ENCODE measurements around the gene SELENOI. TPM values are rescaled to one million over a fixed set of nuclear protein-coding genes. Genes with fewer than 3 reads are reported as not detected.
"Not testable (repeated sequence)": the region's sequence is repeated elsewhere in the genome, so short reads cannot be mapped to it uniquely, and the experiment has no call there.

The SELENOI gene
- total RNA-seq, 4 donors from 2014 or later, result 8.3 to 26.3 (median 14.0) TPM

DNA sequence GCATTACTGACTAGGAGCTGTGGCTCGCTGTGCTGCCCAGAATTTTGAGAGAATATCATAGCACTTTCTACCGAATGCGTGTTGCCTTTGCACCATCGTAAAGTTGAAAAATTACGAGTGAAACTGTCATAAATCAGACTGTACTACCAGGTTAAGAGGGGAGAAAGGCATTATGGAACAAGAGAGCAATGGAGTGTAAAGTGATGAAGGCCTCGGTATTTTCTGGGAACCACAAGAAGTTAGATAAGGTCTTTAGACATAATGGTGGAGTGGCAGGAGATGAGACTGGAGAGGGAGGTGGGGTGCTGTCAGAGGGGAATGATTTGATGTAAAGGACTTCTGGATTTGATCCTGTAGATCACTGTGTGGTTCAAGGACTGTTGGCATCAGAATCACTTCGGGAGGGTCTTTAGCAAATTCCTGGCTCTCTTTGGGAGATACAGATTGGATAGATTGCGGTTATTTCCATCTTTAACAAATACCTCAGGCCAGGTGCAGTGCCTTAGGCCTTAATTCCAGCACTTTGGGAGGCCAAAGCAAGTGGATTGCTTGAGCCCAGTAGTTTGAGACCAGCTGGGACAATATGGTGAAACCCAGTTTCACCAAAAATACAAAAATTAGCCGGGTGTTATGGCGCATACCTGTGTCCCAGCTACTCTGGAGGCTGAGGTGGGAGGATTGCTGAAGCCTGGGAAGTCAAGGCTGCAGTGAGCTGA lies 5.6 kb downstream of the SELENOI start:
- no peak for ATAC-seq (ENCODE audit: low FRiP score)
- TF ChIP-seq, protein P1, sequence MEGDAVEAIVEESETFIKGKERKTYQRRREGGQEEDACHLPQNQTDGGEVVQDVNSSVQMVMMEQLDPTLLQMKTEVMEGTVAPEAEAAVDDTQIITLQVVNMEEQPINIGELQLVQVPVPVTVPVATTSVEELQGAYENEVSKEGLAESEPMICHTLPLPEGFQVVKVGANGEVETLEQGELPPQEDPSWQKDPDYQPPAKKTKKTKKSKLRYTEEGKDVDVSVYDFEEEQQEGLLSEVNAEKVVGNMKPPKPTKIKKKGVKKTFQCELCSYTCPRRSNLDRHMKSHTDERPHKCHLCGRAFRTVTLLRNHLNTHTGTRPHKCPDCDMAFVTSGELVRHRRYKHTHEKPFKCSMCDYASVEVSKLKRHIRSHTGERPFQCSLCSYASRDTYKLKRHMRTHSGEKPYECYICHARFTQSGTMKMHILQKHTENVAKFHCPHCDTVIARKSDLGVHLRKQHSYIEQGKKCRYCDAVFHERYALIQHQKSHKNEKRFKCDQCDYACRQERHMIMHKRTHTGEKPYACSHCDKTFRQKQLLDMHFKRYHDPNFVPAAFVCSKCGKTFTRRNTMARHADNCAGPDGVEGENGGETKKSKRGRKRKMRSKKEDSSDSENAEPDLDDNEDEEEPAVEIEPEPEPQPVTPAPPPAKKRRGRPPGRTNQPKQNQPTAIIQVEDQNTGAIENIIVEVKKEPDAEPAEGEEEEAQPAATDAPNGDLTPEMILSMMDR (IDR thresholded peaks at IDR 0.05), result no peak
- no peak for DNase-seq (ENCODE audit: low spot score)

DNA sequence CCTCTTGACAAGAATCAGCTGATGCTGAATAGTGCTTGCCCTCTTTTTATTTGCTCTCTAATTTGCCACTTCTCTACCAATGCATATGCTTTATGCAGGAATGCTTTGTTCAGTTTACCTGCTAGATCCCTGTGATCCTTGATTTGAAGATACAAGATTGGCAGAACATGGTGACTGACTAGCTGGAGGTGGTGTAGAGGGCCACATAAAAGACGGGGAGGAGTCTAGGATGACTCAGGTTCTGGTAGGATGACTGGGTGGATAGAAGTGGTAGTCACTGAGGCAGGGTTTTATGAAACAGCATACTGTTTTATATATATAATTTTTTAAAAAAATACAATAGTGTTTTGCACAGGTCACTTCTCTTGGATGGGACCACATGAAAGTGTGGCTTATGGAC lies 6.9 kb downstream of the SELENOI start:
- no peak for ATAC-seq (ENCODE audit: low FRiP score)
- TF ChIP-seq, protein P1 (IDR thresholded peaks at IDR 0.05), result no peak
- DNase-seq (ENCODE audit: low spot score), result no peak

DNA sequence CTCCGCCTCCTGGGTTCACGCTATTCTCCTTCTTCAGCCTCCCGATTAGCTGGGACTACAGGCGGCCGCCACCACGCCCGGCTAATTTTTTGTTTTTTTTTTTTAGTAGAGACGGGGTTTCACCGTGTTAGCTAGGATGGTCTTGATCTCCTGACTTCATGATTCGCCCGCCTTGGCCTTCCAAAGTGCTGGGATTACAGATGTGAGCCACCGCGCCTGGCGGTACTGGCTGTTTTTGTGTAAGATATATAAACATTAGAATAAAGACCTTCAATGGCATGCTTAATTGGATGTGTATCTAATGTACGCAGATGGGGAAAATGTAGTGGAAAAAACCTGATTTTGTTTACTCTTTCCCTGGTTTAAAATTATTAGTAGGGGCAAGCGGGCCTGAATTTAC lies 8.5 kb downstream of the SELENOI start:
- DNase-seq (ENCODE audit: low spot score); ATAC-seq (ENCODE audit: low FRiP score): not testable (repeated sequence)

DNA sequence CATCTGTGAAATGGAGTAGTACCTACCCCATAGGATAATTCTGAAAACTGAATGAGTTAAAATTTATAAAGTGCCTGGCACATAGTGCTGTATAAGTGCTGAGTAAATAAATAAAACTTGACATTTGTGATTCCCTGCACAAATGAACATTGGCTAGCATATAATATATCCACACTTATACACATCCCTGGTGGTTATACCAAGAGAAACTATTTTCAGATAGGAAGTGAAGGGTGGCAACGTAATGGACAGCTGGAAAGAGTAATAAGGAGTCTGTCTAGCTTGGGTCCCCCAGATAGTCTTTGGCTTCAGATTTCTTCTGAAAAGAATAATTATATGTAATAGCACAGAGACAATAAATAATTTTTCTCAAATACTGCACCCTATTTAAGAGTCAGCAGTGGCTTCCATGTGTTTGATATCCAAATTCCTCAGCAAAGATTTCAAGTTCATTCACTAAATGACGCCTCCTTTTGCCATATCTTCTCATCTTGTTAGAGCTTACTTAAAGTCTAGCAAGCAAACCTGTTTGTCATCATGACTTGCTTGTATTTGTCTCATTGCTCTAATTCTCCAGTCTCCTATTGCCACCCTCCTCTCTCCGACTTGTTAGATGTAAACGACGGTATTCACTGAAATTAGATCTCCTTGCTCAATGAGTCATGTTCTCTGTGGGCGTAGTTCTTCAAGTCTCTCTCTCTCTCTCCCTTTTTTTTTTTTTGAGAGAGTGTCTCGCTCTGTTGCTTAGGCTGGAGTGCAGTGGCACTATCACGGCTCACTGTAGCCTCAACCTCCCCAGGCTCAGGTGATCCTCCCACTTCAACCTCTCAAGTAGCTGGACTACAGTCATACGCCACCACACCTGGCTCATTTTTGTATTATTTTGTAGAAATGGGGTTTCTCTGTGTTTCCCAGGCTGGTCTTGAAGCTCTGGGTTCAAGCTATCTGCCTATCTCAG lies 9.4 kb downstream of the SELENOI start:
- DNase-seq (ENCODE audit: low spot score), result no peak
- TF ChIP-seq, protein P1 (IDR thresholded peaks at IDR 0.05), result no peak
- peak; percentile 61 for ATAC-seq (ENCODE audit: low FRiP score)

DNA sequence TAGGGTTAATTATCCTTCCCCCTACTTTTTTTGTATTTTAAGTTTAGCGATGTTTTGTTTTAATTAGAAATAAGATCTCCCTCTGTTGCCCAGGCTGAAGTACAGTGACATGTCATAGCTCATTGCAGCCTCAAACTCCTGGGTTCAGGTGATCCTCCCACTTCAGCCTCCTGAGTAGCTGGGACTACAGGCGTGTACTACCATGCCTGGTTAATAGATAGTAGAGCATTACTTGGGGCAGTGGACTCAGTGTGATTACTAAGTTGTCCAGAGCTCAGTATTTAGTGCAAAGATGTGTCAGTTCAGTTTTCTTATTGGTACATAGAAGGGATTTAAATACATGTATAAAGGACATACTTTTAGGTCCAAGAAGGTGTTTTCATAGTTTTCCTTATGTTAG lies 10.2 kb downstream of the SELENOI start:
- DNase-seq (ENCODE audit: low spot score) (no peak), ATAC-seq (ENCODE audit: low FRiP score) (no peak)
- TF ChIP-seq, protein P1 (IDR thresholded peaks at IDR 0.05), result no peak

DNA sequence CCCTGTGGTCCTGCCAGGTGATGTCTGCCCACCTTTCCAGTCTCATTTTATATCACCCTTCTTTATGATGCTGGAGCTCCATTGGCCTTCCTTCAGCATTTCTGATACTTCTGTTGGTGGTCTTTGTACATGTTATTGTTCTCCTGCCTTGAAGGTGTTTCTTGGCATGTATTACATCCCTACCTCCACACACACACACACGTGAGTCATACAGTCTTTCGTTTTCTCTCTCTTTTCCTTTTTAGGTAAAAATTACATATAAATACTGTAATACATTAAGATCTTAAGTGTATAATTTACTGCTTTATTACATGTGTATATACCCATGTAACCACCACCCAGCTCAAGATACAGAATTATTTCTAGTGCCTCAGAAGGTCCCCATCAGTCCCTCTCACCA lies 10.8 kb downstream of the SELENOI start:
- no peak for DNase-seq (ENCODE audit: low spot score)
- ATAC-seq (ENCODE audit: low FRiP score), result no peak
- TF ChIP-seq, protein P1 (IDR thresholded peaks at IDR 0.05), result no peak

DNA sequence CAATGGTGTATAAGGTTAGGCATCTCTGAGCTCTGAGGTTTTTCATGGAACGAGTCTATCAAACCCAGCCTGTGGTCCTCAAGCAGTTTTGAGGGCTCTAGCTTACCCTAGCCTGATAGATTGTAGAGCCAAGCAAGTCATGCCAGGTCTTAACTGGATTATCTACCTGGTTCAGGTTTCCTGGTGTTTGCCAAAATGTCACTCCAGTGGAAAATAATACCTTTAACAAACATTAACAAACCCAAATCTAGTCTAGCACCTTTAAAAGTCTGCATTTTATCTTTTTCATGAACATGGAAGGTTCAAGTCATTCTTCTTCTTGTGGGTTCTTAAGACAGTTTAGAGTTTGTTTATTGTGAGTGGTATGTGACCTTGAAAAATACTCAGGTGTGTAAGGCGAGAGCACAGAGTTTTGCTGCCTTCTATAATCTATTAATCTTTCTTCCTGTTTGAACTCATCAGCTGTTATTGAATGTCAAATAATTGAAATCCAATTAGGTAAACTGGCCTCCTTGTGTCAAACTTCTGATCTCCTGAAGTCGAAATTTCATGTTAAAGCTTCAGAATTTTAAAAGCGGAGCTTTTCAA lies 14.0 kb downstream of the SELENOI start:
- no peak for DNase-seq (ENCODE audit: low spot score)
- ATAC-seq (ENCODE audit: low FRiP score), result no peak
- TF ChIP-seq, protein P1 (IDR thresholded peaks at IDR 0.05), result no peak
